ENCODE data around the gene DEFB121. TPM values are rescaled to one million over a fixed set of nuclear protein-coding genes. Genes with fewer than 3 reads are reported as not detected.
"Not testable (repeated sequence)": the region's sequence is repeated elsewhere in the genome, so short reads cannot be mapped to it uniquely, and the experiment has no call there.

Gene DEFB121
- total and polyA plus RNA-seq, 8 donors = not detected

- ATAC-seq (no peak), DNase-seq (no peak), FAIRE-seq (no peak)
- no peaks in the 10 kb centered on the region for H3K9me3 ChIP-seq
- 64 to 68% methylated on average over 12 of the region's 12 CpGs for WGBS, 2 donors
- TF ChIP-seq CTCF (IDR thresholded peaks at IDR 0.05) = no peak
- H3K27ac ChIP-seq = no peak overlapping the region
- H3K27me3 ChIP-seq = no peaks in the 10 kb centered on the region
- intact Hi-C loops (cut with DNase I) = no loop called here
- H3K4me3 ChIP-seq = no peak overlapping the region
- no peaks in the 10 kb centered on the region for H3K4me1 ChIP-seq
- H3K36me3 ChIP-seq = no peaks in the 10 kb centered on the region
These were observed 40.2 kb upstream of the DEFB121 start for GRCh38 chr20:31446084-31446819.

GRCh38 chr20:31440012-31440659 is 34.1 kb upstream of the DEFB121 start, which contains the start of gene DEFB123:
TSS of gene DEFB123 (plus strand) at chr20:31440632. CDS start at chr20:31440699, 67 bp downstream.
- Histone ChIP-seq H3K4me3 (no peak within 1 kb of the TSS), H3K36me3 (no peaks in the 10 kb centered on the region), H3K27me3 (no peaks in the 10 kb centered on the region), H3K4me1 (no peaks in the 10 kb centered on the region), H3K9me3 (no peaks in the 10 kb centered on the region), H3K27ac (no peak within 1 kb of the TSS)
- TF ChIP-seq CTCF (IDR thresholded peaks at IDR 0.05) = no peak
- 64 to 70% methylated on average over 16 of the region's 16 CpGs for WGBS, 2 donors
- no peak for FAIRE-seq
- no peak for ATAC-seq
- DNase-seq = no peak
- intact Hi-C loops (cut with DNase I) = no loop called here

GRCh38 chr20:31430568-31431115 is 24.6 kb upstream of the DEFB121 start:
- H3K4me3 ChIP-seq = no peak overlapping the region
- H3K27me3 ChIP-seq = peaks cover 0 to 2% (median 0%) of the 10 kb centered on the region in 4 donors
- FAIRE-seq = no peak
- H3K4me1 ChIP-seq = no peaks in the 10 kb centered on the region
- DNase-seq = no peak
- 39 to 45% methylated on average over 4 of the region's 4 CpGs for WGBS, 2 donors
- no peak overlapping the region for H3K27ac ChIP-seq
- intact Hi-C loops (cut with DNase I) = no loop called here
- no peaks in the 10 kb centered on the region for H3K36me3 ChIP-seq
- no peaks in the 10 kb centered on the region for H3K9me3 ChIP-seq
- no peak for ATAC-seq
- TF ChIP-seq CTCF (IDR thresholded peaks at IDR 0.05) = no peak

- H3K36me3 ChIP-seq; H3K9me3 ChIP-seq; FAIRE-seq; intact Hi-C loops (cut with DNase I); DNase-seq; ATAC-seq; H3K27me3 ChIP-seq; H3K4me1 ChIP-seq; H3K4me3 ChIP-seq; H3K27ac ChIP-seq: not testable (repeated sequence)
- 91 to 97% methylated on average over 20 to 31 of the region's 31 CpGs for WGBS, 2 donors
These were observed 21.6 kb upstream of the DEFB121 start for GRCh38 chr20:31427576-31427975.

GRCh38 chr20:31426891-31427551 is 21.0 kb upstream of the DEFB121 start:
- H3K27me3 ChIP-seq; H3K4me3 ChIP-seq; H3K36me3 ChIP-seq; ATAC-seq; intact Hi-C loops (cut with DNase I); FAIRE-seq; H3K4me1 ChIP-seq; DNase-seq; H3K27ac ChIP-seq; H3K9me3 ChIP-seq: not testable (repeated sequence)
- 83 to 95% methylated on average over 9 to 41 of the region's 48 CpGs for WGBS, 2 donors
